H9 (cell line): ENCODE measurements around the gene TRMT112. TPM values are rescaled to one million over a fixed set of nuclear protein-coding genes. Genes with fewer than 3 reads are reported as not detected.

Experiments
- DNase-seq: peaks from one replicate; pipeline ENCODE4 v3.0.0-alpha.2; 2017
- H2AFZ ChIP-seq: one replicate; pipeline ENCODE4 v1.6.1; 2013; ENCODE audit warnings: mild to moderate bottlenecking, low read length, control low read depth, moderate library complexity
- H2AK5ac ChIP-seq: 2 replicates; pipeline ENCODE4 v1.6.1; 2013; ENCODE audit warnings: low read length, control low read depth, mixed read lengths; ENCODE audit not compliant: insufficient read length
- H2BK120ac ChIP-seq: one replicate; pipeline ENCODE4 v1.6.1; 2013; ENCODE audit warnings: low read depth, mild to moderate bottlenecking, low read length, control low read depth, inconsistent platforms; ENCODE audit not compliant: poor library complexity, severe bottlenecking
- H2BK12ac ChIP-seq: 2 replicates; pipeline ENCODE4 v1.6.1; 2013; ENCODE audit warnings: low read length, control low read depth, mixed read lengths, low read depth; ENCODE audit not compliant: insufficient read length
- H2BK15ac ChIP-seq: 2 replicates; pipeline ENCODE4 v1.6.1; 2013; ENCODE audit warnings: low read depth, low read length, control low read depth
- H2BK20ac ChIP-seq: one replicate; pipeline ENCODE4 v1.6.1; 2013; ENCODE audit warnings: low read depth, mild to moderate bottlenecking, low read length, control low read depth, inconsistent platforms; ENCODE audit not compliant: poor library complexity, severe bottlenecking
- H2BK5ac ChIP-seq: 2 replicates; pipeline ENCODE4 v1.6.1; 2013; ENCODE audit warnings: low read length, control low read depth, mixed read lengths; ENCODE audit not compliant: insufficient read length
- H3K14ac ChIP-seq: 2 replicates; pipeline ENCODE4 v1.6.1; 2013; ENCODE audit warnings: low read length, control low read depth; ENCODE audit not compliant: insufficient read depth
- H3K18ac ChIP-seq: 2 replicates; pipeline ENCODE4 v1.6.1; 2013; ENCODE audit warnings: low read depth, mild to moderate bottlenecking, mixed read lengths, low read length, control low read depth; ENCODE audit not compliant: insufficient read length
- H3K23ac ChIP-seq: 2 replicates; pipeline ENCODE4 v1.6.1; 2013; ENCODE audit warnings: low read length, control low read depth, mixed read lengths, low read depth; ENCODE audit not compliant: insufficient read length
- H3K23me2 ChIP-seq: 2 replicates; pipeline ENCODE4 v1.6.1; 2013; ENCODE audit warnings: low read depth, mild to moderate bottlenecking, mixed read lengths, low read length, control low read depth; ENCODE audit not compliant: insufficient read length, poor library complexity, severe bottlenecking
- H3K27ac ChIP-seq: 2 replicates; pipeline ENCODE4 v1.5.1; 2013; ENCODE audit warnings: low read length, control low read depth, mixed read lengths, low read depth; ENCODE audit not compliant: insufficient read length
- H3K27me3 ChIP-seq: 2 replicates; pipeline ENCODE4 v1.6.1; 2013; ENCODE audit warnings: low read length, control low read depth, inconsistent platforms; ENCODE audit not compliant: insufficient read depth
- H3K4ac ChIP-seq: 2 replicates; pipeline ENCODE4 v1.6.1; 2013; ENCODE audit warnings: low read depth, mild to moderate bottlenecking, control low read depth, inconsistent platforms, low read length, moderate library complexity
- H3K4me1 ChIP-seq: 2 replicates; pipeline ENCODE4 v1.6.1; 2013; ENCODE audit warnings: low read length, control low read depth, inconsistent platforms; ENCODE audit not compliant: insufficient read depth
- H3K4me2 ChIP-seq: 2 replicates; pipeline ENCODE4 v1.6.1; 2013; ENCODE audit warnings: low read length, control low read depth, mixed read lengths; ENCODE audit not compliant: insufficient read length, insufficient read depth
- H3K56ac ChIP-seq: 2 replicates; pipeline ENCODE4 v1.6.1; 2013; ENCODE audit warnings: low read depth, mild to moderate bottlenecking, mixed read lengths, low read length, control low read depth; ENCODE audit not compliant: insufficient read length
- H3K79me1 ChIP-seq: 2 replicates; pipeline ENCODE4 v1.6.1; 2013; ENCODE audit warnings: low read depth, mild to moderate bottlenecking, moderate library complexity, low read length, control low read depth, inconsistent platforms; ENCODE audit not compliant: insufficient read depth, poor library complexity, severe bottlenecking
- H3K79me2 ChIP-seq: 2 replicates; pipeline ENCODE4 v1.6.1; 2013; ENCODE audit warnings: low read length, control low read depth, inconsistent platforms; ENCODE audit not compliant: insufficient read depth
- H3K9ac ChIP-seq: 2 replicates; pipeline ENCODE4 v1.6.1; 2013; ENCODE audit warnings: low read length, control low read depth, mixed read lengths; ENCODE audit not compliant: insufficient read length; ENCODE audit errors: extremely low read depth
- H3K9me3 ChIP-seq: one replicate; pipeline ENCODE4 v1.6.1; 2013; ENCODE audit warnings: low read depth, low read length, inconsistent platforms; ENCODE audit not compliant: control insufficient read depth
- H3T11ph ChIP-seq: one replicate; pipeline ENCODE4 v1.6.1; 2013; ENCODE audit warnings: mild to moderate bottlenecking, low read length, control low read depth, inconsistent platforms
- H4K20me1 ChIP-seq: one replicate; pipeline ENCODE4 v1.6.1; 2013; ENCODE audit not compliant: control insufficient read depth, insufficient read length, insufficient read depth
- H4K5ac ChIP-seq: 2 replicates; pipeline ENCODE4 v1.6.1; 2013; ENCODE audit warnings: low read depth, mild to moderate bottlenecking, mixed read lengths, low read length, control low read depth; ENCODE audit not compliant: insufficient read length
- H4K8ac ChIP-seq: replicated peaks from 2 replicates; pipeline ENCODE4 v1.6.1; 2013; ENCODE audit warnings: low read length, control low read depth, mixed read lengths, low read depth; ENCODE audit not compliant: insufficient read length
- H4K91ac ChIP-seq: 2 replicates; pipeline ENCODE4 v1.6.1; 2013; ENCODE audit warnings: low read depth, mild to moderate bottlenecking, moderate library complexity, mixed read lengths, low read length, control low read depth; ENCODE audit not compliant: insufficient read length
- H3K27ac Mint-ChIP-seq, 3 experiments: 2 replicates in 2 of 3; 3 replicates in 1 of 3; pipeline ENCODE4 v1.8.0; 2020 to 2021; ENCODE audit warnings: mixed read lengths in 3 of 3, mild to moderate bottlenecking in 1 of 3, moderate library complexity in 1 of 3
- H3K27me3 Mint-ChIP-seq: 2 replicates; pipeline ENCODE4 v1.8.0; 2021; ENCODE audit warnings: low read depth, mild to moderate bottlenecking, moderate library complexity, mixed read lengths
- H3K36me3 Mint-ChIP-seq, 3 experiments: 2 replicates in 2 of 3; 3 replicates in 1 of 3; pipeline ENCODE4 v1.8.0; 2020 to 2021; ENCODE audit warnings: low read depth in 3 of 3, mixed read lengths in 3 of 3; ENCODE audit not compliant: insufficient read depth in 1 of 3
- H3K4me1 Mint-ChIP-seq, 2 experiments: 2 replicates each; pipeline ENCODE4 v1.8.0; 2020; ENCODE audit warnings: mixed read lengths in 2 of 2
- H3K4me3 Mint-ChIP-seq, 2 experiments: 2 replicates in 1 of 2; 3 replicates in 1 of 2; pipeline ENCODE4 v1.8.0; 2020 to 2021; ENCODE audit warnings: mild to moderate bottlenecking in 2 of 2, mixed read lengths in 2 of 2, moderate library complexity in 1 of 2
- H3K9me3 Mint-ChIP-seq, 2 experiments: 2 replicates in 1 of 2; 3 replicates in 1 of 2; pipeline ENCODE4 v1.8.0; 2020; ENCODE audit warnings: mild to moderate bottlenecking in 2 of 2, mixed read lengths in 2 of 2, moderate library complexity in 1 of 2
- CTCF ChIP-seq: fragments of 200-600 bp; sonication (generic); conservative IDR thresholded peaks from 3 replicates; pipeline ENCODE4 v1.8.0; 2021; ENCODE audit warnings: antibody characterized with exemption, mild to moderate bottlenecking
- WGBS: extraction: QIAGEN DNeasy Blood & Tissue Kit; methylation state at CpG from one replicate; pipeline ENCODE4 v1.1.7; 2013; ENCODE audit warnings: missing lambda C conversion rate, low lambda C conversion rate, mixed read lengths; ENCODE audit not compliant: insufficient read length; ENCODE audit errors: extremely low coverage; 5-methylcytosine and 5-hydroxymethylcytosine counted together
- total RNA-seq: library from RNA; stranded (reverse); gene quantifications from 2 replicates; pipeline ENCODE4 v1.2.1, GENCODE V29; 2021

Gene TRMT112
- total RNA-seq, 1 experiment from 2014 or later: 315 TPM

- Histone ChIP-seq H2BK12ac (no peak within 1 kb of the TSS), H2AK5ac (no peak within 1 kb of the TSS), H3K4ac (no peak within 1 kb of the TSS), H4K5ac (no peak within 1 kb of the TSS), H2BK5ac (no peak within 1 kb of the TSS), H4K8ac (no peak within 1 kb of the TSS), H3K9ac (no peak within 1 kb of the TSS), H3K27ac (no peak within 1 kb of the TSS), H3T11ph (no peak within 1 kb of the TSS), H3K79me1 (no peaks in the 10 kb centered on the region), H2AFZ (no peak within 1 kb of the TSS), H3K23me2 (peaks cover 15% of the 10 kb centered on the region), H3K23ac (no peak within 1 kb of the TSS), H3K79me2 (no peaks in the 10 kb centered on the region), H3K56ac (no peak within 1 kb of the TSS), H2BK15ac (no peak within 1 kb of the TSS), H2BK120ac (no peak within 1 kb of the TSS), H4K20me1 (no peaks in the 10 kb centered on the region), H3K4me1 (no peaks in the 10 kb centered on the region), H3K9me3 (no peaks in the 10 kb centered on the region), H4K91ac (no peak within 1 kb of the TSS), H3K14ac (no peak within 1 kb of the TSS), H3K18ac (no peak within 1 kb of the TSS), H2BK20ac (no peak within 1 kb of the TSS), H3K4me2 (peak within 1 kb of the TSS; percentile 70), H3K27me3 (peaks cover 3% of the 10 kb centered on the region; the same call in 1 of the 2 replicates)
- Mint-ChIP-seq H3K27me3 (peaks cover 21% of the 10 kb centered on the region), H3K9me3 (no peaks in the 10 kb centered on the region; a peak in 1 of 5 replicates), H3K36me3 (peaks cover 0 to 18% (median 13%) of the 10 kb centered on the region in 3 experiments; a peak in 6 of 7 replicates), H3K27ac (peak within 1 kb of the TSS in 1 of 3 experiments; percentile 68; a peak in 2 of 7 replicates), H3K4me3 (peak within 1 kb of the TSS; percentile 82 to 90), H3K4me1 (peaks cover 8 to 12% of the 10 kb centered on the region in 2 experiments)
- WGBS: no CpG with 5 or more reads among the region's 102 CpGs
- TF ChIP-seq CTCF: no peak
- DNase-seq: peak; percentile 78
Observed at GRCh38 chr11:64284962-64285884, 32.1 kb downstream of the TRMT112 start, which contains the start of gene GPR137. GPR137 (plus strand) TSS chr11:64285848; CDS start chr11:64286525, 677 bp downstream.
